ENCODE results near the gene LRRC15. TPM values are rescaled to one million over a fixed set of nuclear protein-coding genes. Genes with fewer than 3 reads are reported as not detected.
A peak's percentile ranks its signal among the peaks of the same experiment; 100 is the strongest.

The LRRC15 gene
- under 1 TPM in 1 of 2 donors, not detected in 1; 0.11 TPM for total RNA-seq
- polyA plus RNA-seq (2013, experiment 1 of 2) = 0.07 TPM
- 0.25 TPM for polyA plus RNA-seq (2013, experiment 2 of 2)
- long read RNA-seq, experiment 1 = 0 reads
- long read RNA-seq, experiment 2 = 0 reads
- long read RNA-seq, experiment 3 = 0 reads
- long read RNA-seq, experiment 4 = 0 reads

DNA sequence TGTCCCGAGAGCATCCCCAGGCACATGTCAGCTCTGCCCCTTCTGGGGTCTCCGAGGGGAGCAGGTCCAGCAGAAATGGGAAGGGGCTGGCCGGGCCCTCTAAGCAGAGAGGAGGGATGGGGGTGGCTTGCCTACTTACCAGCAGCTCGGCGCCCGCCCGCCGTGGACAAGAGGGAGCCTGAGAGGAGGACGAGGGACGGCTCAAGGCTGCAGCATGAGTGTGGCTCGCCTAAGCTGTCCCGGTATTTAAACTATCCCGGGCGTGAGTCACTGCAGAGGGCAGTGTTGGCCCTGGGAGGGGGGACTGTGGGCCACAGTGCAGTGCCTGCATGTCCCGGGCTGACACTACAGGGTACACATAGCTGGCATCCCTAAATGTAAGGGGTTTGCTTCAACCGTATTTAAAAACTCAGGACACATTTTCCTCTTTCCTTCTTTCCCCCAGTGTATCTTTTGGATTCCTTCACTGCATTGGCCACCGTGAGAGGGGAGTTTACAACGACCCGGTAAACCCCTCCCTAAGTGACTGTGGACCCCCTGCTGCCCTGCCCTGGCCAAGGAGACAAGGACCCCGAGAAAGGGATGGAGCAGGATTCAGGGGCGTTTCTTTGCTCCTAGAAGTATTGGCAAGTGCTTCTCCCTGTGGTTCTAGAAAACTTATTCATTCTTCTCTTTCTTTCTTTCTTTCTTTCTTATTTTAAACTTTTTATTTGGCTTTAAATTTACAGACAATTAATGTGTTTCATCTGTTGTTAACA is at the start of gene LRRC15:
Gene LRRC15 (minus strand): TSS at position 222 of the 758 bp plus-strand sequence. CDS start 8,700 bp downstream, outside the sequence.
- Histone ChIP-seq H3K4me1 (ENCODE audit: control insufficient read depth, insufficient read depth, low read length) (peaks cover 11% of the 10 kb centered on the region), H3K36me3 (ENCODE audit: control insufficient read depth, insufficient read depth, low read length) (no peaks in the 10 kb centered on the region), H3K27me3 (ENCODE audit: control insufficient read depth, insufficient read depth, low read length, poor library complexity, severe bottlenecking) (peaks cover 19% of the 10 kb centered on the region), H3K27ac (ENCODE audit: low read depth, low read length) (no peak within 1 kb of the TSS), H3K9me3 (ENCODE audit: control insufficient read depth, low read length) (no peaks in the 10 kb centered on the region), H3K4me3 (ENCODE audit: low read length) (no peak within 1 kb of the TSS), H3K9ac (ENCODE audit: extremely low read depth, low read length, poor library complexity, severe bottlenecking) (no peak within 1 kb of the TSS)
- Mint-ChIP-seq H3K27me3 (ENCODE audit: insufficient read depth) (peaks cover 24% of the 10 kb centered on the region), H3K4me1 (peaks cover 20% of the 10 kb centered on the region), H3K9me3 (no peaks in the 10 kb centered on the region), H3K36me3 (ENCODE audit: low read depth) (no peaks in the 10 kb centered on the region), H3K4me3 (no peak within 1 kb of the TSS), H3K27ac (no peak within 1 kb of the TSS)
- DNase-seq = peak; percentile 90
- 18 to 36% methylated on average over 13 to 21 of the region's 21 CpGs for whole genome bisulfite sequencing, 2 experiments (ENCODE audit: insufficient coverage in 1 of 2, insufficient read length in 1 of 2)
- TF ChIP-seq, protein P1, sequence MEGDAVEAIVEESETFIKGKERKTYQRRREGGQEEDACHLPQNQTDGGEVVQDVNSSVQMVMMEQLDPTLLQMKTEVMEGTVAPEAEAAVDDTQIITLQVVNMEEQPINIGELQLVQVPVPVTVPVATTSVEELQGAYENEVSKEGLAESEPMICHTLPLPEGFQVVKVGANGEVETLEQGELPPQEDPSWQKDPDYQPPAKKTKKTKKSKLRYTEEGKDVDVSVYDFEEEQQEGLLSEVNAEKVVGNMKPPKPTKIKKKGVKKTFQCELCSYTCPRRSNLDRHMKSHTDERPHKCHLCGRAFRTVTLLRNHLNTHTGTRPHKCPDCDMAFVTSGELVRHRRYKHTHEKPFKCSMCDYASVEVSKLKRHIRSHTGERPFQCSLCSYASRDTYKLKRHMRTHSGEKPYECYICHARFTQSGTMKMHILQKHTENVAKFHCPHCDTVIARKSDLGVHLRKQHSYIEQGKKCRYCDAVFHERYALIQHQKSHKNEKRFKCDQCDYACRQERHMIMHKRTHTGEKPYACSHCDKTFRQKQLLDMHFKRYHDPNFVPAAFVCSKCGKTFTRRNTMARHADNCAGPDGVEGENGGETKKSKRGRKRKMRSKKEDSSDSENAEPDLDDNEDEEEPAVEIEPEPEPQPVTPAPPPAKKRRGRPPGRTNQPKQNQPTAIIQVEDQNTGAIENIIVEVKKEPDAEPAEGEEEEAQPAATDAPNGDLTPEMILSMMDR (conservative IDR thresholded peaks at IDR 0.05) = peak; percentile 52

DNA sequence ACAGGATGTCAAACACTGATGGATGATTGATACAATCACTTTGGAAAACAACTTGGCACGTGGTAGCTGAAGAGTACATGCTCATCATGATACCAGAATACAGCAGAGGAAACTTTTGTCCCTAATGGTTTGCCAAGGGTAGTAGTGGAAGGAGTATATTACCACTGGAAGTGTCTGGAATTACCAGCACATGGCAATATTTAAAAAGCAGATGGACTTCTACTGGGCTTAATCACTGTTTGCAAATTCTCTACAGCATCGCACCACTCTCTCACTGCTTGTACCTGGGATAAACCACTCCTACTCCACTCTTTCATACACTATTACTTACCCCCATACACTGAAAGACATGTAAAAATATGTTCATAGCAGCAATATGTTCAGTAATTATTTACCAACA is 49.1 kb upstream of the LRRC15 start:
- H3K9me3 ChIP-seq (ENCODE audit: control insufficient read depth, low read length) = no peaks in the 10 kb centered on the region
- WGBS, 2 experiments (ENCODE audit: insufficient coverage in 1 of 2, insufficient read length in 1 of 2) = 83 to 100% methylated on average over 1 to 2 of the region's 2 CpGs
- no peak for DNase-seq
- no peak overlapping the region for H3K9ac ChIP-seq (ENCODE audit: extremely low read depth, low read length, poor library complexity, severe bottlenecking)
- H3K4me3 ChIP-seq (ENCODE audit: low read length) = no peak overlapping the region
- Mint-ChIP-seq H3K4me3 (no peak overlapping the region), H3K9me3 (no peaks in the 10 kb centered on the region), H3K27me3 (ENCODE audit: insufficient read depth) (no peaks in the 10 kb centered on the region), H3K4me1 (no peaks in the 10 kb centered on the region), H3K27ac (no peak overlapping the region), H3K36me3 (ENCODE audit: low read depth) (peaks cover 54% of the 10 kb centered on the region)
- H3K27ac ChIP-seq (ENCODE audit: low read depth, low read length) = no peak overlapping the region
- no peaks in the 10 kb centered on the region for H3K4me1 ChIP-seq (ENCODE audit: control insufficient read depth, insufficient read depth, low read length)
- TF ChIP-seq, protein P1 (conservative IDR thresholded peaks at IDR 0.05) = no peak
- peaks cover 62% of the 10 kb centered on the region for H3K36me3 ChIP-seq (ENCODE audit: control insufficient read depth, insufficient read depth, low read length)
- no peaks in the 10 kb centered on the region for H3K27me3 ChIP-seq (ENCODE audit: control insufficient read depth, insufficient read depth, low read length, poor library complexity, severe bottlenecking)

DNA sequence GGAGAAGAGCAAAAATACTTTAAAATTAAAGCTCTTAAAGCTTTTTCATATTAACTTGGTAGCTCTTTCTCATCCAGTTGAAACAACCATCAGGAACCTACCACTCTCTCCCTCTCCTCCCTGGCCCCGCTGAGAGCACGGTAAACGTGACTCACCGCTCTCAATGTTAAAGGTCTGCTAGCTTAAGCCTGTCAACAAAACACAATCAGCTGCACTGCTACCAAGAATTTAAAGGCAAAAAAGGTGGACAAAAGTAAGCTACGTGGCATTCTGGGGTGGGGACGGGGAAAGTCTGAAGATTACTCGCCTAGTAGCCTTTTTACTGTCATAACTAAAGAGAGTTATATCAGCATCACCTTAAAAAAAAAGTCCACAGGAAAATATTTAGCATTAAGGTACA is 37.9 kb upstream of the LRRC15 start:
- H3K9ac ChIP-seq (ENCODE audit: extremely low read depth, low read length, poor library complexity, severe bottlenecking) = no peak overlapping the region
- TF ChIP-seq, protein P1 (conservative IDR thresholded peaks at IDR 0.05) = no peak
- Mint-ChIP-seq H3K4me1 (peaks cover 2% of the 10 kb centered on the region), H3K27me3 (ENCODE audit: insufficient read depth) (no peaks in the 10 kb centered on the region), H3K4me3 (no peak overlapping the region), H3K27ac (no peak overlapping the region), H3K36me3 (ENCODE audit: low read depth) (peaks cover 34% of the 10 kb centered on the region), H3K9me3 (no peaks in the 10 kb centered on the region)
- H3K27ac ChIP-seq (ENCODE audit: low read depth, low read length) = no peak overlapping the region
- H3K4me3 ChIP-seq (ENCODE audit: low read length) = no peak overlapping the region
- DNase-seq = no peak
- H3K27me3 ChIP-seq (ENCODE audit: control insufficient read depth, insufficient read depth, low read length, poor library complexity, severe bottlenecking) = no peaks in the 10 kb centered on the region
- 73 to 81% methylated on average over 2 to 7 of the region's 7 CpGs for WGBS, 2 experiments (ENCODE audit: insufficient coverage in 1 of 2, insufficient read length in 1 of 2)
- peaks cover 64% of the 10 kb centered on the region for H3K36me3 ChIP-seq (ENCODE audit: control insufficient read depth, insufficient read depth, low read length)
- no peaks in the 10 kb centered on the region for H3K9me3 ChIP-seq (ENCODE audit: control insufficient read depth, low read length)
- H3K4me1 ChIP-seq (ENCODE audit: control insufficient read depth, insufficient read depth, low read length) = no peaks in the 10 kb centered on the region

All from endodermal cell (in vitro differentiated cells).